ENCODE results near the gene NTRK1. TPM values are rescaled to one million over a fixed set of nuclear protein-coding genes. Genes with fewer than 3 reads are reported as not detected.

Gene NTRK1
- total RNA-seq, 1 donor from 2014 or later = 1.0 TPM

GRCh38 chr1:156901966-156902915 lies 41.6 kb downstream of the NTRK1 start:
- peaks cover 17% of the 10 kb centered on the region for H3K36me3 ChIP-seq
- no peaks in the 10 kb centered on the region for H3K9me3 ChIP-seq (replicated peaks)
- peaks cover 26% of the 10 kb centered on the region for H3K27me3 ChIP-seq (ENCODE audit: low read depth)
- intact Hi-C loops (cut with micrococcal nuclease) = no loop called here
- H3K27ac ChIP-seq (replicated peaks) = peak overlapping the region; percentile 94
- no peak for DNase-seq
- peak overlapping the region; percentile 6 for H3K4me3 ChIP-seq
- no peak for TF ChIP-seq CTCF (IDR thresholded peaks at IDR 0.05; ENCODE audit: borderline replicate concordance)
- H3K4me1 ChIP-seq = peaks cover 97% of the 10 kb centered on the region

GRCh38 chr1:156903328-156904091 lies 42.8 kb downstream of the NTRK1 start:
- Histone ChIP-seq H3K36me3 (peaks cover 30% of the 10 kb centered on the region), H3K27me3 (ENCODE audit: low read depth) (peaks cover 35% of the 10 kb centered on the region), H3K27ac (replicated peaks) (peak overlapping the region; percentile 50), H3K4me1 (peaks cover 97% of the 10 kb centered on the region), H3K9me3 (replicated peaks) (no peaks in the 10 kb centered on the region), H3K4me3 (peak overlapping the region; percentile 30)
- TF ChIP-seq CTCF (IDR thresholded peaks at IDR 0.05; ENCODE audit: borderline replicate concordance) = no peak
- DNase-seq = no peak
- intact Hi-C loops (cut with micrococcal nuclease) = no loop called here

- Histone ChIP-seq H3K27me3 (ENCODE audit: low read depth) (peaks cover 35% of the 10 kb centered on the region), H3K4me3 (peak overlapping the region; percentile 30), H3K27ac (replicated peaks) (peak overlapping the region; percentile 50), H3K4me1 (peaks cover 93% of the 10 kb centered on the region), H3K9me3 (replicated peaks) (no peaks in the 10 kb centered on the region), H3K36me3 (peaks cover 36% of the 10 kb centered on the region)
- no peak for DNase-seq
- intact Hi-C loops (cut with micrococcal nuclease) = no loop called here
- no peak for TF ChIP-seq CTCF (IDR thresholded peaks at IDR 0.05; ENCODE audit: borderline replicate concordance)
Measured at GRCh38 chr1:156904187-156904959, 43.7 kb downstream of the NTRK1 start.

GRCh38 chr1:156905176-156905575 lies 44.5 kb downstream of the NTRK1 start:
- intact Hi-C loops (cut with micrococcal nuclease) = no loop called here
- Histone ChIP-seq H3K4me1 (peaks cover 85% of the 10 kb centered on the region), H3K9me3 (replicated peaks) (no peaks in the 10 kb centered on the region), H3K27ac (replicated peaks) (no peak overlapping the region), H3K36me3 (peaks cover 43% of the 10 kb centered on the region), H3K4me3 (no peak overlapping the region), H3K27me3 (ENCODE audit: low read depth) (peaks cover 36% of the 10 kb centered on the region)
- no peak for DNase-seq
- no peak for TF ChIP-seq CTCF (IDR thresholded peaks at IDR 0.05; ENCODE audit: borderline replicate concordance)

GRCh38 chr1:156905651-156906050 lies 45.0 kb downstream of the NTRK1 start:
- Histone ChIP-seq H3K4me3 (no peak overlapping the region), H3K9me3 (replicated peaks) (no peaks in the 10 kb centered on the region), H3K27me3 (ENCODE audit: low read depth) (peaks cover 41% of the 10 kb centered on the region), H3K4me1 (peaks cover 80% of the 10 kb centered on the region), H3K36me3 (peaks cover 46% of the 10 kb centered on the region), H3K27ac (replicated peaks) (no peak overlapping the region)
- intact Hi-C loops (cut with micrococcal nuclease) = no loop called here
- TF ChIP-seq CTCF (IDR thresholded peaks at IDR 0.05; ENCODE audit: borderline replicate concordance) = no peak
- no peak for DNase-seq

All from left ventricle myocardium inferior (tissue), 1 donor.